ENCODE results near the gene PC.

GRCh38 chr11:66880496-66881450 lies 77.4 kb downstream of the PC start:
- TF ChIP-seq CTCF (IDR thresholded peaks at IDR 0.05) (no peak), POLR2A (IDR thresholded peaks at IDR 0.05) (no peak)
